HS-27A (cell line): ENCODE results near the gene DHRS7B.

Experiments used
- DNase-seq: peaks from one replicate; pipeline ENCODE4 v3.0.0-alpha.2; 2012; ENCODE audit warnings: low read depth, missing footprints

Gene DHRS7B

DNA sequence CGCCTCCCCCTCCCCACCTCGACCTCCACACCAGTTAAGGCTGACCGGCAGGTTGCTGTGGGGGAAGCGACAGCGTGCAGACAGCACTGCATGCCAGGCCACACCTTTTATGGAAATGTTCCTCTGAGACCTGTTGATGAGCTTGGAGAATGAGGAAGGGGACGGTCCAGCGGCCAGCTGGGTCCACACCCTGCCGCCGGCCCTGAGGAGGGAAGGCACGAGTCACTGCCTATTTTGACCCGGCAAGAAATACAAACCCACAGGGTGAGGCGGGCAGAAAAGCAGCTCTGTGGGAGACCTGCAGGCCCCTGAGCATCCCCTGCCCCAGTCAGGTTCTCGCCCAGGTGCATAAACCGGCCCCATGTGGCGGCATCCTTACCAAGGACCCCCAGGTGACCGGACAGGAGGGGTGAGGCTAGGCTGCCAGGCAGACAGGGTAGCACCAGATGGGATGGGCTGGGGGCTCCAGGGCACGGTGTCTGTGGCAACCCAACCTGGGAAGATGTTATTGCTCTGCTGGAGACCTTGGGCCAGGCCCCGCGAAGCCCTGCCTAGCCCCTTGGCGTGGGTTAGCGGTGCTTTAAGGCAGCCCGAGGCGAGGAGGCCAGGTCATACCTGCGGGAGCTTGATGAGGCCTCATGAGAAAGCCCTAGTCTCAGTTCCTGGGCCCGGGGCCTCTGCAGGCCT lies 113.7 kb downstream of the DHRS7B start:
- no peak for DNase-seq
